Measurements from ENCODE around the gene KSR1.

DNA sequence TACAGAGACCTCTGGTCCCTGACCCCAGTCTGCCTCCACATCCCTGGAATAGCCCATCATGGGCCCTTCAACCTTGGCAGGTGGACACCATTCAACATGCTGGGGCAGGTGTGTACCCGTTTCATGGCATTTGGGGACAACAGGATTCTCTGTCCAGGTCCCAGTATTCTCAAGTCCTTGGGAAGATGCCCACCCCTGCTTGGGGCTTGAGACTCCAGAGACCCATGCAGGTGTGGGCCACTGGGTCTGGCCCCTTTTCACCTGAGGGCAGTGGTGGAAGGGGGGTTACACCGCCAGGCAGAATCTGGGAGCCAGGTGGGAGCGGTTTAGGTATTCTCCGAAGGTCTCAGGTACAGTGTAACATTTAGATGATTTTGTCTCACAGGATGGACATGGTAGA is 37.1 kb upstream of the KSR1 start:
- TF ChIP-seq RFX5 (IDR thresholded peaks at IDR 0.05; ENCODE audit: low read length) = no peak
- TF ChIP-seq, protein P1, sequence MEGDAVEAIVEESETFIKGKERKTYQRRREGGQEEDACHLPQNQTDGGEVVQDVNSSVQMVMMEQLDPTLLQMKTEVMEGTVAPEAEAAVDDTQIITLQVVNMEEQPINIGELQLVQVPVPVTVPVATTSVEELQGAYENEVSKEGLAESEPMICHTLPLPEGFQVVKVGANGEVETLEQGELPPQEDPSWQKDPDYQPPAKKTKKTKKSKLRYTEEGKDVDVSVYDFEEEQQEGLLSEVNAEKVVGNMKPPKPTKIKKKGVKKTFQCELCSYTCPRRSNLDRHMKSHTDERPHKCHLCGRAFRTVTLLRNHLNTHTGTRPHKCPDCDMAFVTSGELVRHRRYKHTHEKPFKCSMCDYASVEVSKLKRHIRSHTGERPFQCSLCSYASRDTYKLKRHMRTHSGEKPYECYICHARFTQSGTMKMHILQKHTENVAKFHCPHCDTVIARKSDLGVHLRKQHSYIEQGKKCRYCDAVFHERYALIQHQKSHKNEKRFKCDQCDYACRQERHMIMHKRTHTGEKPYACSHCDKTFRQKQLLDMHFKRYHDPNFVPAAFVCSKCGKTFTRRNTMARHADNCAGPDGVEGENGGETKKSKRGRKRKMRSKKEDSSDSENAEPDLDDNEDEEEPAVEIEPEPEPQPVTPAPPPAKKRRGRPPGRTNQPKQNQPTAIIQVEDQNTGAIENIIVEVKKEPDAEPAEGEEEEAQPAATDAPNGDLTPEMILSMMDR (IDR thresholded peaks at IDR 0.05) = no peak
